D341Med (cell line): Measurements from ENCODE around the gene OBI1.
"Not testable (repeated sequence)": the region's sequence is repeated elsewhere in the genome, so short reads cannot be mapped to it uniquely, and the experiment has no call there.

Experiments
- DNase-seq: peaks from one replicate; pipeline ENCODE4 v3.0.0; 2012; ENCODE audit warnings: low spot score

Gene OBI1

DNA sequence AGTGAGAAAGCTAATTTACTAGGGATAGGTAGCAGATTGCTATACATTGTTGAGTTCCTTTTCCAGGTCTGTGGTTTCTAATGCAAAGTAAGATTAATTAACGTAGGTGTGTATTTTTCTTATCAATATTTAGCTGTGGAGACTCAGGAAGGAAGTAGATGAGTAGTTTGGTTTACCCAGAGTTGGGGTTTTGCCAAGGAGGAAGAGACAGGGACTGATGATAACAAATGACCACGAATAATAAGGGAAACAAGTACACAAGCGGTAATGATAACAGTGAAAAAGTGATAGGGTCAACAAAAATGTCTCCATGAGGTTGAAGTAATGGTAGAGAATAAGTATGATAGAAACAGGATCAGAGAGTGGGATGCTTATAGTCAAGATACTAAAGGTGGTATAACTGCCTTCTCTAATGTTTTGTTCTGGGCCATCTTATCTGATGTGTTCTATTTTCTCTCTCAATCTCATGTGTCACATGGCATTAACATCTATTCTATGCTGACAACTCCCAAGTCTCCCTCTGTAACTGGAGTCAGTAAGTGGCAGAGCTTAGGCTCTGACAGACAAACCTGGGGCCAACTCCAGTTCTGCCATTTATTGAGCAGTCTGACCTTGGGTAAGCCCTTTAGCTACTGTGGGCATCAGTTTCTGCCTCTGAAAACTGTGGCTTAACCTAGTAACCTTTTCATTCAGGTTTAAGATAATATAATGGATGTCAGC is 8.8 kb downstream of the OBI1 start:
- DNase-seq: no peak

DNA sequence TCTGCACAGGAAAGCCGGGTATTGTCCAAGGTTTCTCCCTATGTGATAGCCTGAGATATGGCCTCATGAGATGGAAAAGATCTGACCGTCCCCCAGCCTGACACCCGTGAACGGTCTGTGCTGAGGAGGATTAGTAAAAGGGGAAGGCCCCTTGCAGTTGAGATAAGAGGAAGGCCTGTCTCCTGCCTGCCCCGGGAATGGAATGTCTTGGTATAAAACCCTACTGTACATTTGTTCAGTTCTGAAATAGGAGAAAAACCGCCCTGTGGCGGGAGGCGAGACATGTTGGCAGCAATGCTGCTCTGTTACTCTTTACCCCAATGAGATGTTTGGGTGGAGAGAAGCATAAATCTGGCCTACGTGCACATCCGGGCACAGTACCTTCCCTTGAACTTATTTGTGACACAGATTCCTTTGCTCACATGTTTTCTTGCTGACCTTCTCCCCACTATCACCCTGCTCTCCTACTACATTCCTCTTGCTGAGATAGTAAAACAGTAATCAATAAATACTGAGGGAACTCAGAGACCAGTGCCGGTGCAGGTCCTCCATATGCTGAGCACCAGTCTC is 11.8 kb downstream of the OBI1 start:
- not testable (repeated sequence) for DNase-seq

DNA sequence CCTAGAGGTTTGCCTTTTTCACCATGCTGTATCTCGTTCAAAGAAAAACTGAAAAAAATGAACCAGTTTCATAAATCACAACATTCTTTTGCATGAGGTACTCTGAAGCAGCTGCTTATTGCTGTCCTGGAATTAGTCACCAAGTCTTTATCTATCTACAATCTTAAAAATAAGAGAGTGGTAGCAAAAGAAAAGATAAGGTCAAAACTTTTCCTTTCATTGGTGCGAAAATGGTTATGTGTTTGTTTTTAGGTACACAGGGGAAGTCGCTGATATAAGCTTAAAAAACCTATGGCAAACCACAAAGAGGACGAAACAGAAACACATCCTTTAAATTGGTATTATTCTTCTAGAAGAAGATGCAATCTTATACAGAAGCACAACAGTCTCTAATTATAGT is 20.7 kb downstream of the OBI1 start:
- DNase-seq: no peak

DNA sequence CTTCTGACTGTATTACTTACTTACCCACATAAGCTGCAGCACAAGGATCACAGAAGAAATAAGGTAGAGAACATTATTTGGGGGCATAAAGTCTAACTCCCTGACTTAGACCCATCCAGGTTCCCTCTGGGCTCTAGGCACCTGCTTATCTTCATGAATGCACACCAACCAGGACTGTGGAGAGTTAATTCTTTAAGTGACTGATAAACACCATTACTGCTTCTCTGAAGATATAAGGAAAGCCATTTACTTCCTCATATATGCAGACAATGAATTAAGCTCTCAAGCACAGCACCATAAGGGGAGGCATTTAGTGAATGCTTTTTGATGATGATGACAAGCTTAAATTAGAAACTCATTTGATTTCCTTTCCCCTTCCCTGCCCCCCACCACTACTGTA is 22.5 kb downstream of the OBI1 start:
- DNase-seq: no peak

DNA sequence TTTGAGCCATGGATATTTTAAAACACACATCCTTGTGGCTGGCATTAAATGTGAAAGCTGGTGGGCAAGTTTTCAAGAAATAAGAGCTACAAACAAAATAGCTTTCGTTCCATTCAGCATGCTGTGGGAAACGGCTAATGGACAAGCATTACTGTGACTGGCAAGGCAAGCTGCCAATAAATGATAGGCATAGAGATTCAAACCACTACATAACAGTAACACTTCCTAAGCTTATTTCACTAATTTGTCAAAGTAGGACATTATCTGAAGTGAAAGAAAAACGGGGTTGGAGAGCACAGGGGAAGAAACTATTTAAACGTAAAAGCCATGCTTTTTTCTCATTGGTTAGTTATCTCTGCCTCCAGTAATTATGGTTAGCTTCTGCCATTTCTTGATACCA is 26.0 kb downstream of the OBI1 start:
- no peak for DNase-seq

DNA sequence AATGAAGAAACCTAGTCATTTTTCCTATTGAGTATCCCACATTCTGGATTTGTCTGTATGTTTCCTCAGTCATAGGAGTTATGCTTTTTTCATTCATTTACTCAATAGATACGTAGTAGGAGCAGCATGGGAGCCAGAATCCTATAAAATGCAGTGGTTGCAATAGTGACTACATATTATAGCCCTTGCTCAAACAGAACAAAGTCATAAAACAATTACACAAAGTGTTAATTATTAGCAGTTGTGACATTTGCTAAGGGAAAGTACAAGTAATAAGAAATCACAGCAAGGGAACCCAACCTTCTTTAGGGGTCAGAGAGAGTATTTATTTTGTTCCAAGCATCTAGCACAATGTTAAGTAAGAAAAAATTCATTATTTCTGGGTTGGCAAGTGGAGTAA is 27.9 kb downstream of the OBI1 start:
- DNase-seq: no peak

DNA sequence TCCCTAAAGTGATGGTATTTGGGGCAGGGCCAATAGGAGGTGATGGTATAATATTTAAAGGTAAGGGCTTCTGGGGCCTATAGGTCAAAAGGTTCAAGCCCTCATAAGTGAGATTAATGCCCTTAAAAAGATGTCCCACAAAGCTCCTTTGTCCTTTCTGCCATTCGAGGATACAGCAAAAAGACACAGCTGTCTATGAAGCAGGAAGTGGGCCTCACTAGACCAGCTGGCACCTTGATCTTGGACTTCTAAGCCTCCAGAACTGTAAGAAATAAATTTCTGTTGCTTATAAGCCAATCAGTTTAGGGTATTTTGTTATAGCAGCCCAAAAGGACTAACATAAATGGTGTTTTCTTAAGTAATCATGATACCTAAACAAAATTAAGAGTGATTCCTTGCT is 28.4 kb downstream of the OBI1 start:
- DNase-seq: no peak

DNA sequence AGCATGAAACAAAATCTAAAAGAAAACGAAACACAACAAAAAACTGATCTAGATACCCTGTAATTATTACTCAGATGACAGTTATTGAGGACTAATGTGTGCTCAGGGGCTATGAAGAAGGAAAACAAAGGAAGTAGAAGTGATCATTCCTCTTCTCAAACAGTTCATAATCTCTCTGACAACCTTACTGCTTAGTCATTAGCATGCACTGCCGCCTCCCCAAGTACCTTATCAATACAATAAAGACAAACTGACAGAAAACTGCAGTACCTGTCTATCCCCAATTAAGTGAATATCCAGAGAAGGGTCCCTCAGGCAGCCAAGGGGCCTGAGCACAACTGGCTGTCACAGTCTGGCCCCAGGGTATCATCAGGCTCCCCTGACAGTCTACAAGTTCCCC is 33.6 kb downstream of the OBI1 start:
- no peak for DNase-seq

DNA sequence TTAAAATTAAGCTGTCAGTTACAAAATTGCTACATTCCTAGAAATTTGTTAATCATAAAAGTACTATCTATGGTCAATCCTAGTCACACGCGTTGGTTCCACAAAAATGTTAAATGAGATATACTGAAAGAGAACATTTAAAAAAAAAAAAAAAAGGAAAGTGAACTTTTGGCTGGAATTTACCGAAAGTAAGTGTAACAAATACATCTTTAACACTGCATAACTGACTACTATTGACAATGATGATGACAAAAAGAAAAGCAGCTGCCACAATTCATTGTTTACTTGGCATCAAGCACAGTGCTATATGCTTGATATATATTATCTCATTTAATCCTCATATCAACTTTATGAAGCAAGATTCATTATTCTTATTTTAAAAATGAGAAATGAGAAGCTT is 35.8 kb downstream of the OBI1 start:
- DNase-seq: no peak

DNA sequence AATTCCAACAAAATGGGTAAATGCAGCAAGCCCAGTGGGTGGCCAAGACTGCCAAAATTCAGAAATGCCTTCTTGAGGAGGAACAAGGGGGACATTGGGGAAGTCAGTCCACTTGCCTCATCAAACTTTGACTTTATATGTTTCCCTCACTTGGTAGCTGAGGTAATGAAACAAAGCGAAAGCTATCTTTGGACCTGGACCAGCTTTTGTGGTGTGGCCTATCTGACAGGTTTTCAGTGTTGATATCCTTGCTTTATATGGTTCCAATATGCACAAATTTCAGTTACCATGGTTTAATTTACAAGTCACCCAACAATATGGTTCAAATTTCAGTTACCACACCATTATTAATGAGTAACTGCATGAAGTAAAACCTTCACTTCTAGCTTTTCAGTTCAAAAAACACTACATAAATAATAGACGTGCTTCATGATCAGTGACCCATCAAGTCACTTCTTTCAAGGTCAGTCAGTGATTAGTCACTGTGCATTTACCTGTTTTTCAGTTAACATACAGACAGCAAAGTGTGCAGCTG is 38.0 kb downstream of the OBI1 start:
- no peak for DNase-seq

DNA sequence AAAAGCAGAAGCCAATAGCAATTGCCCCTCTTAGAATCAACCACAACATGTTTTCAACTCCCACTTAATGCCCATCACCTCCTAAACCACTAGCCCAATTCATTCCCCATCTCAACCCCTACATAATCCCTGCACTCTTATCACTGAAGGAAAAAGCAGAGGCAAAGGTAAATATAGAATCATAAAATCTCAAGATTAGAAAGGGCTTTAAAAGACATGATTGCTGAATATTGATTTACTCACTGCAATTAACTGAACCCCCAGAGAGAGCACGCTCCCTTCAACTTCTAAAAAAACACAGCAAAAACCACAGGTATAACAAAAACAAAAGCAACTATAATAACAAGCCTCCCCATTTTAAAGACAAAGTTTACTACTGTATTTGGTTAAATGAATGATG is 40.5 kb downstream of the OBI1 start:
- DNase-seq: no peak

DNA sequence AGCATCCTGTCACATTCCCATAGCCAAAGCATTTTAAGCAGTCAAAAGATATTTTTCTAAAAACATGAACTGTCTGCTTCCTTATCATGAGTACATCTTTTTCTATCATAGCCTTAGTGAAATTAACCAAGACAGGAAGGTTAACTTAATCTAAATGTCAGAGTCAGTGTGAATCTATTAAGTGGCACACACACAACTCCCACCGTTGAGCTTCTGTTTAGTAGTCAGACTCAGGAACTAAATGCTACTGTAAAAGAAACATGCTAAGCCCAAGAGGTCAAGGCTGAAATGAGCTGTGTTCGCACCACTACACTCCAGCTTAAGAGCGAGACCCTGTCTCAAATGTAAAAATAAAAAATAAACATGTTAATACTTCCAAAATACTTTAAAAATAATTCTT is 47.9 kb downstream of the OBI1 start:
- no peak for DNase-seq

DNA sequence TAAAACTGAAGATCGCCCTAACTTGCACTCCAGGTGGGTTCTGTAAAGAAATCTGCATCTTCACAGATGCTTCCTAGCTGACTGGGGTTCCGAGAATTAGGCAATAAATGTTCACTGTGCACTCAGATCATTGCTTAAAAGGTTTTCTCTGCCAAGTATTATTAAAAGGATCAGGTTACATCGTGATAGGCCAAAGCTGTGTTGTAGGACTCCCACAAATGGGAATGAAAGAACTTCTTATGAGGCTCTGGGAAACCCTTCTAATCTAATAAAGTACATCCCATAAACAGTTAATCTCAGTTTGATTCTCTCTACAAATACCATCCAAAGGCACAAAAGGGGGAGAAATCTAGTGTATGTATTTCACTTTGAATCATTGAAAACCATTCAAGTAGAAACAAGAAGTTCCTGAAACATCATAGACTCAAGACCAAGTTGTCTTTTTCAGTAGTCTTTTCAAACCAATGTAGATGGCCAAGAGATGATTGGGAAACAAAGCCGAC is 48.5 kb downstream of the OBI1 start:
- DNase-seq: no peak

DNA sequence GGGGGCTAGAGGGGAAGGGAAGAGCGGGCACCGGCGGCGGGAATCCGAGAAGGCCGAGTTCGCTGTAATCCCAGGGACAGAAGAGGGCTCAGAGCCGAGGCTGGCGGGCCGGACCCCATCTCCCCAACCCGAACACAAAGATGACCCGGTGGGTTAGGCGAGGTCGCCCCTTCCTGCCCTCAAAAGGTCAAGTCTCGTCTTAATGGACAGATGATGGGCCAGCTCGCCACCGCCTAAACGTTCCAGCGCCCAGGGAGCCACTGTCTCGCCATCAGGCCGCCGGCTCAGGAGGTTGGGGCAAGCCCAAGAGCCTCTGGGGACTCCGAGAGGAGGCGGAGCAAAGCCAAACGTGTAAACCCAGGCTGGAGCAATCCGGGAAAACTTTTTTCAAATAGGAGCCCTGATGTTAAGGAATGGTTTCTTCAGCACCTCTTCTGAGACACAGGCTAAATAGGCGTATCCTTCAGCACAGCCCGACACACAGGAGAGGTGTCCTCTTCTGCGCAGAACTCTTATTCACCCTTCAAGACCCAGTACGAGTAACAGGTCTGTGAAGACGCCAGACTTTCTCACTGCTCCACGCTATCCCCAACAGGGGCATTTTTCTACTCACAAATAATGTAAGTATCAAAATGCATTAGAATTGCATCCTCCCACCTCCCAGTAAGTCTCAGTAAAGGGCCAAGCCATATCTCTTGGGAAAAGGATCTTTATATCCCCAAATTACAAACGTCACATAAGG is 49.3 kb downstream of the OBI1 start:
- DNase-seq: peak; percentile 40

DNA sequence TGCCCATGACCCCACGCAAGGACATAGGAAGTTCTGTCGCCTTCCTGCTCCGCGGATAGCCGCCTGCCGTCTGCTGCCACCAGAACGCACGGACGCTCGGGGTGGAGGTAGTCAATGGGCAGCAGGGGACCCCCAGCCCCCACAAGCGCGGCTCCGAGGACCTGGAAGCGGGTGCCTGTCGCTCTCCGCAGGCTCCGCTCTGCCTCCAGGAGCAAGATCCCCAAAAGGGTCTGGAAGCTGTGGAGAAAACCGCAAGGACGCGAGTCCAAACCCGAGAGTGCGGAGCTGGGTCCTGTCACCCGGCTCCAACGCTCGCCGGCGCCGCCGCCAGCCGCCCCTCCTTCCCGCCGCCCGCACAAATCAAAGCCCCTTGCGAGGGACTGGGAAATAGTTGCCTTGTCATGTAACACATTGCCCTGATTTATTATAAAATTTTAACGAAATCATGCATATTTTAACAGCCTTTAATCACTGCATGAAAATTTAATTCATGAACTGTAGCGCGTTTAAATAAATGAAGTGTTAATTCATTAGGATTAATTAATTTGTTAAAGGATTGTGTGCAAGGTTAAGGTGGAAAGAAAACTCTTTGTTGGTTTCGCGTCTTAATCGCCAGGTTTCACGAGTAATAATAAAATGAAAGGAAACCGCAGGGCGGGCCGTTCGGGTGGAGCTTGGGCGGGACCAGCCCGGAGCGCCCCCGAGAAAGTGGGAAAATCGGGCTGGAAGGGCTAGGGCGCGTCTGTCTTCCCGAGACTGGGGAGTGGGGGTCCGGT is 50.1 kb downstream of the OBI1 start:
- DNase-seq: peak; percentile 61

DNA sequence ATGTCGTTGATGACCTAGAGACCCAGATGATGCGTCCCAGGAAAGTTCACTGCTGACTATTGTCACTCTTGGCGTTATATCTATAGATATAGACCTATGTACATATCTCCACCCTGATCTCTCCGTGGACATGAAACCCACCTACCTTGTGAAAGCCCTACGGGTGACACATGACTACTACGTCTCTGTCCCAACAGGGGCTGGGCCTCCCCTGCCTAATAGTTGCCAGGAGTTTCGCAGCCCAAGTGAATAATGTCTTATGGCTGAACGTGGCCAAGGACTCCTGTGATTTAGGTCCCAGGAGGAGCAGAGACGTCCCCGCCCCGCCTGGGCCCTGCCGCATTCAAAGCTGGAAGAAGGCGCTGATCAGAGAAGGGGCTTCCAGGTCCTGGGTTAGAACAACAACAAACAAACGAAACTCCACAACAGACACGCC is 50.7 kb downstream of the OBI1 start:
- DNase-seq: peak; percentile 39

DNA sequence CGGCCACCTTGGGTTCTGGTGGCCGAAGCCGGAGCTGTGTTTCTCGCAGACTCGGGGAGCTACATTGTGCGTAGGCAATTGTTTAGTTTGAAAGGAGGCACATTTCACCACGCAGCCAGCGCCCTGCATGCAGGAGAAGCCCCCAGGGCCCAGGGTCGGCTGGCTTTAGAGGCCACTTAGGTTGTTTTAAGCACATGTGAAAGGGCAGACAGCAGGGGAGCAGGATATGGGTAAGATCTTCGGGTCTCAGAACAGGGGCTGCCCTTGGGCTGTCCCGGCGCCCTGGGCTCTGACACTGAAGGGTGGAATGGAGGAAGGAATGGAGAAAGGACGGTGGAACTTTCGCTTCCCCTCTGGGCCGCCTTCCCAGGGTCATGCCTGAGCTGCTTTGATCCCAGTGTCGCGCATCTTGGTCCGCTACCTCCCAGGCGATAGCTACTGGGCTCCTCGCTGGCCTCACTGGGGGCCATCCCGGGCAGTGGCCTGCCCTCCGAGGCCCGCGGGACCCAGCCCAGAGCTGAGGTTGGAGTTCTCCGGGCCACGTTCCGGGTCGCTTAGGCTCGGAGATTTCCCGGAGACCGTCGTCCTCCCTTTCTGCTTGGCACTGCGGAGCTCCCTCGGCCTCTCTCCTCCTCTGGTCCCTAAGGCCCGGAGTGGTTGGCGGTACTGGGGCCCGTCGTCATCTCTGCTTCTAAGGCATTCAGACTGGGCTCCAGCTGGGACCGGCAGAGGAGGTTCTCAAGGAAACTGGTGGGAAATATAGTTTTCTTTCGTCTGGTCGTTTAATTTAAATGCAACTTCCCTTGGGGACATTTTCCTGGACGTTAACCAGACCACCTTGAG is 51.3 kb downstream of the OBI1 start:
- DNase-seq: no peak

DNA sequence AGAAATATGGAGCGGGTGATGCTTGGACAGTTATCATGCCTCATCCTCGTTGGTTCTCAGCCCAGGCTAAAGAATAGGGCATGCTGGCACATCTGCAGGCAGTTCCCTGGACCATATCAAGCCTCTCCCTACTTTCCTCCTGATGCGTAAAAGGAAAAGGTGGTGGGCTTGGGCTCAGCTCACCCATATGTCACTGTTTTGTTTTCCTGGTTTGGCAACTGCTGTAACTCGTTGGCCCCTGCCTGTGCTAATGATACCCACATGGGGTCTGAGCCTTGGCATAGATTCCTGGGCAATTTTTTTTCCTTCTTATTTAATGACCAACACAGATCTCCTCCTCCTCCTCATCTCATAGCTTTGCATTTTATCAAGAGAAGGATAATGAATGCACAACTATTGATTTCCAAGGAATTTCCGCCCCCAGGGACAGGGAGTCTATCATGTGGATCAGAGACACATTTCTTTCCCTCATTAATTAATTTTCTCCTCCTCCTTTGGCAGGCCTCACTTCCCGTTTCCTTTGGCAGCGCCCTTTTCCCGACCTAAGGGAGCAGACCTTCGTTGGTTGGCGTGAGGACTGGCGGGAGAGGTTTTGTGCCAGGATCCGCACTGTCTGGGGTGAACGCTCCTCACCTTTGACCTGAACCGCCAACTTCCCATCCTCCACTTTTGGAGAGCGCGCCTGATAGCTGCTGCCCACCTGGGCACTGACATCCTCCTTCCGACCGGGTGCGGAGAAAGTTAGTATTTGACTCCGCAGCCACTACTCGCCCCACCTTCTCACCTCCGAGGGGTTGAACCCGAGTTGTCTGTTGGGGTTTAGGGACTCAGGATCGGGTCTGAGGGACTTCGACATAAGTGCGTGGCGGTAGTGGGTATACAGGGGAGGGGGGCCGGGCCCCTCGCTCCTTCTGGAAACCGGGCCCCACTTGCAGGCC is 52.2 kb downstream of the OBI1 start:
- DNase-seq: no peak

DNA sequence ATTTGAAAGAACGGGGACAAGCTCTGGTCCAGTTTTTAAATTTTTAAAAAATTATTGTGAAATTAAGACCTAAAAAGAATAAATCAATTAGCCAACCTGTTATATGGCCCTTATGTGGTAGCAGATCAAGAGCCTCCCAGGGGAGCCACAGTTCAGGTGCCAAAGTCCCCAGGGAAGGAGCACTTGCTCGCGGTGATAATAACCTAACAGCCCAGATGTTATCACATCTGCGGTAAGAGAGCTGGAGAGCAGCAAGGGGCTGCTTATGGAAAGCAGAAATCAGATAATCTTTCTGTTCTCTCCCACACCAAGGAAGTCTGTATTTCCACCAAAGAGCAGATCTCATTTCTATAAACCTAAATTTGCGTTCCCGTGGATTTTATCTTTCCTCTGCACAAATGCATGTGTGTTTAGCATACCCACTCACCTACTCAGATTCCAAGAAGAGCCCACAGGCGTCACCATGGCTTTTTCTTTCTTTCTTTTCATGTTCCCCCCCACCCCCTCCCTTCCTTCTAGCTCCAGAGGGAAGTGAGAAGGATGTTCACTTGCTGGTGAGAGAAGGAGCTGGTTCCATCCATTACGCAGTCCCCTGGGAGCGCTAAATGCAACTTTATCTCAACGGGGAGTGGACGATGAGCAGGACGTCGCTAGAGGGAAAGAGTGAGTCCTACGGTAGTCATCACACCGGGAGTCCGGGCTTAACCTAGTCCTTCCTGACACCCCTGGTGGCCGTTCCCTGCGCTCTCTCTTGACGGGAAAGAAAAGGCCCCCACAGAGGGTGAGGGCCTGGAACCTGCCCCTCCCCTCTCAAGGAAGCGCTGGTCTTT is 54.0 kb downstream of the OBI1 start:
- DNase-seq: peak; percentile 34
